Mucosa of descending colon (tissue), 3 donors: ENCODE measurements around the gene EHD3. TPM values are rescaled to one million over a fixed set of nuclear protein-coding genes. Genes with fewer than 3 reads are reported as not detected.

Experiments used
- ATAC-seq: fragments of 200-7000 bp; cut with Tn5 transposase; one replicate; pipeline ENCODE4 v1.9.1; 2020; ENCODE audit warnings: mild to moderate bottlenecking, moderate library complexity
- DNase-seq, 3 donors: peaks; one replicate each; pipeline ENCODE4 v3.0.0-alpha.2; 2020
- H3K36me3 ChIP-seq: fragments of 200-600 bp; one replicate; pipeline ENCODE4 v1.8.0; 2021; ENCODE audit warnings: low read depth, mild to moderate bottlenecking
- H3K4me1 ChIP-seq: fragments of 200-600 bp; one replicate; pipeline ENCODE4 v1.8.0; 2021; ENCODE audit warnings: low read depth, mild to moderate bottlenecking
- H3K4me3 ChIP-seq: fragments of 200-600 bp; one replicate; pipeline ENCODE4 v1.8.0; 2021; ENCODE audit warnings: mild to moderate bottlenecking
- H3K9me3 ChIP-seq: fragments of 200-600 bp; one replicate; pipeline ENCODE4 v1.8.0; 2021; ENCODE audit warnings: mild to moderate bottlenecking
- CTCF ChIP-seq: fragments of 200-600 bp; IDR thresholded peaks from one replicate; pipeline ENCODE4 v1.8.0; 2022; ENCODE audit warnings: antibody characterized with exemption, mild to moderate bottlenecking
- intact Hi-C, 2 donors: fragments of 100-400 bp; cut with DNase I in 1 of 2; cut with micrococcal nuclease in 1 of 2; formaldehyde crosslinking; loops; one replicate each; pipeline versions ENCODE4 v1.11.0 to v1.11.1; 2022; cut with DNase I, micrococcal nuclease
- long read RNA-seq, 2 donors: library from polyadenylated mRNA; unstranded; transcript quantifications; one replicate each; pipeline ENCODE4 v2.0.0, GENCODE V29; 2019 to 2021
- total RNA-seq, 3 donors: library from RNA; stranded (reverse); fragmentation: NEBNext Ultra II Directional in 2 of 3; extraction: Animal tissue kit (Norgen Biotek cat#: 25700) in 2 of 3; gene quantifications; one replicate each; pipeline versions ENCODE4 v1.2.1 to v1.2.4, GENCODE V29; 2021 to 2023
- donor health status: DM: no; HTN: no; CAD: no; lungs with moderate emphysema.
- donor health status: DM: no; HTN: no; CAD: no.
- donor health status: DM: no; HTN: yes; CAD: no.

Gene EHD3
- total RNA-seq: 1 to 10 TPM in 2 of 3 donors, under 1 TPM in 1; 0.87 to 4.4 (median 1.9) TPM
- long read RNA-seq, donor 1, full-length matches to known transcripts: 11 of 12 reads
- long read RNA-seq, donor 1, partial matches to known transcripts: 1 of 12 reads
- long read RNA-seq, donor 1, other reads (novel, unspliced or antisense): 0 of 12 reads
- long read RNA-seq, donor 2, full-length matches to known transcripts: 1 of 1 reads
- long read RNA-seq, donor 2, partial matches to known transcripts: 0 of 1 reads
- long read RNA-seq, donor 2, other reads (novel, unspliced or antisense): 0 of 1 reads

- no peaks in the 10 kb centered on the region for H3K9me3 ChIP-seq
- ATAC-seq (peak; percentile 95), DNase-seq (peak; percentile 70 to 88 (median 82))
- no peak within 1 kb of the TSS for H3K4me3 ChIP-seq
- TF ChIP-seq CTCF: peak; percentile 17
- intact Hi-C loops: no loop called here
- H3K36me3 ChIP-seq: no peaks in the 10 kb centered on the region
- H3K4me1 ChIP-seq: peaks cover 7% of the 10 kb centered on the region
These were observed at the start of gene EHD3 for GRCh38 chr2:31233741-31234682. EHD3 (plus strand) TSS chr2:31234152; CDS start chr2:31234622, 470 bp downstream.

GRCh38 chr2:31187166-31187565, 46.8 kb upstream of the EHD3 start:
- intact Hi-C loops: no loop called here

GRCh38 chr2:31188131-31188530, 45.8 kb upstream of the EHD3 start:
- TF ChIP-seq CTCF: no peak
- DNase-seq (no peak), ATAC-seq (no peak)
- intact Hi-C loops: no loop called here
- Histone ChIP-seq H3K4me3 (no peak overlapping the region), H3K36me3 (no peaks in the 10 kb centered on the region), H3K4me1 (no peaks in the 10 kb centered on the region), H3K9me3 (no peaks in the 10 kb centered on the region)

More at GRCh38 chr2:31187166-31187565, 46.8 kb upstream of the EHD3 start:
- ATAC-seq (no peak), DNase-seq (no peak)
- H3K4me3 ChIP-seq: no peak overlapping the region
- TF ChIP-seq CTCF: no peak
- H3K9me3 ChIP-seq: no peaks in the 10 kb centered on the region
- H3K36me3 ChIP-seq: no peaks in the 10 kb centered on the region
- no peaks in the 10 kb centered on the region for H3K4me1 ChIP-seq

GRCh38 chr2:31189141-31189540, 44.8 kb upstream of the EHD3 start:
- Histone ChIP-seq H3K36me3 (no peaks in the 10 kb centered on the region), H3K9me3 (no peaks in the 10 kb centered on the region), H3K4me1 (no peaks in the 10 kb centered on the region), H3K4me3 (no peak overlapping the region)
- TF ChIP-seq CTCF: no peak
- ATAC-seq (no peak), DNase-seq (no peak)
- intact Hi-C loops: no loop called here

- no peaks in the 10 kb centered on the region for H3K4me1 ChIP-seq
- no peak for ATAC-seq
- H3K4me3 ChIP-seq: no peak overlapping the region
- DNase-seq: no peak
- intact Hi-C loops: no loop called here
- TF ChIP-seq CTCF: no peak
- H3K9me3 ChIP-seq: no peaks in the 10 kb centered on the region
- H3K36me3 ChIP-seq: no peaks in the 10 kb centered on the region
These were observed 43.8 kb upstream of the EHD3 start for GRCh38 chr2:31190188-31190587.
